GM12801 (cell line): Measurements from ENCODE around the gene SF3B1.

Experiments
- CTCF ChIP-seq: IDR thresholded peaks from one replicate; pipeline ENCODE4 v1.5.1; 2011; ENCODE audit warnings: control low read depth; ENCODE audit not compliant: insufficient read length; ENCODE audit errors: extremely low read depth

The SF3B1 gene

DNA sequence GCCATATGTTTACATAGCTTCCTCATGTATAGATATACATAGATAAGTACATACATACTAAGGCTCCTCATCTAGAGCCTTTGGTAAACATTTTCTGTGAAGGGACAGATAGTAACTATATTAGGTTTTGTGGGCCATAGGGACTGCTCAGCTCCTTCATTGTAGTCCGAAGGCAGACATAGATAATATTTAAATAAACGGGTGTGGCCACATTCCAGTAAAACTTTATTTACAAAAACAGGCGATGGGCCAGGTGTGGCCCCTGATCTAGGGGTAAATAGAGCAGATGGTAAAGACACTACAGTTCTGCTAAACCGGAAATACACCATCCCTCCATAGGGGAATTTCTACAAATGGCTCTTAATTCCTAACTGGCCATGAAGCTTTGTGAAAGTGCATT lies 25.8 kb upstream of the SF3B1 start:
- no peak for TF ChIP-seq CTCF

GRCh38 chr2:197455428-197455827 lies 20.6 kb upstream of the SF3B1 start:
- TF ChIP-seq CTCF: no peak

DNA sequence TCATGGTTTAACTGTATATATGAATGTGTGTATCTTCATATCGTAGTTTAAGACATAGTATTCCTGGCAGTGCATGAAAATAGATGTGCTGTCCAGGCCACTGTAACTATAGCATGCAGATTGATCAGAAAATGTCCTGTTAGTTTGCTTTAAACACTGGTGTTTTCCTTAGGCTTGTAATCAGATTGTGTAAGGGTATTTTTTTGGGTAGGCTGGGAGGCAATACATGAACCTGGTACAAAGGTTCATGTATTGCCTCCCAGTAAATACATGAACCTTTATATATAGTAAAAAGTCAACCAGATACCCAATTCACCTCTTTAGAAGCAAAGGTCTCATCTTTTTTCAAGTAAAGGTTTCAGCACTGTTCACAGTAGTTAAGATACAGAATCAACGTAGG lies 20.1 kb upstream of the SF3B1 start:
- TF ChIP-seq CTCF: no peak

DNA sequence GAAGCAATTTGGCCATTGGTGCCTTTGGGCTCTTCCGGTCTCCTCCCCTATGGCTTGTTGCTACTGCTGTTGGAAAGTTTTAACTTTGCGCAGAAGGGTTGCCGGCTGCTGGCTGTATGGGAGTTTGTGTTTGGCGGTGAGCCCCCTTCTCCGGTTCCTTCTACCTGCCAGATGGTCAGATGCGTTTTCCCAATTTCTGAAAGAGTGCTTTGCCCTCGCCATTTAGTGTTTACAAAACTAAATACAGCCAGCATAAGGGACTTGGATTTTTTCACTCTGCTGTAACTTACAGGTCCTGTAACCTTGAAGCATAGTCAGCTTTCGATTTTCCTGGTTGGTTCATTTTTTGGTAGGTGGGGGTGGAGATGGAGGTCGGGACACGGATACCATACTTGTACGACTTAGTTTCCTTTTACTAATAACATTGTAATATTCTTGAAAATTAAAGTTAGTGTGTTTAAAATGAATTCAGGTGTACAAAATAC lies 19.1 kb upstream of the SF3B1 start:
- TF ChIP-seq CTCF: no peak

DNA sequence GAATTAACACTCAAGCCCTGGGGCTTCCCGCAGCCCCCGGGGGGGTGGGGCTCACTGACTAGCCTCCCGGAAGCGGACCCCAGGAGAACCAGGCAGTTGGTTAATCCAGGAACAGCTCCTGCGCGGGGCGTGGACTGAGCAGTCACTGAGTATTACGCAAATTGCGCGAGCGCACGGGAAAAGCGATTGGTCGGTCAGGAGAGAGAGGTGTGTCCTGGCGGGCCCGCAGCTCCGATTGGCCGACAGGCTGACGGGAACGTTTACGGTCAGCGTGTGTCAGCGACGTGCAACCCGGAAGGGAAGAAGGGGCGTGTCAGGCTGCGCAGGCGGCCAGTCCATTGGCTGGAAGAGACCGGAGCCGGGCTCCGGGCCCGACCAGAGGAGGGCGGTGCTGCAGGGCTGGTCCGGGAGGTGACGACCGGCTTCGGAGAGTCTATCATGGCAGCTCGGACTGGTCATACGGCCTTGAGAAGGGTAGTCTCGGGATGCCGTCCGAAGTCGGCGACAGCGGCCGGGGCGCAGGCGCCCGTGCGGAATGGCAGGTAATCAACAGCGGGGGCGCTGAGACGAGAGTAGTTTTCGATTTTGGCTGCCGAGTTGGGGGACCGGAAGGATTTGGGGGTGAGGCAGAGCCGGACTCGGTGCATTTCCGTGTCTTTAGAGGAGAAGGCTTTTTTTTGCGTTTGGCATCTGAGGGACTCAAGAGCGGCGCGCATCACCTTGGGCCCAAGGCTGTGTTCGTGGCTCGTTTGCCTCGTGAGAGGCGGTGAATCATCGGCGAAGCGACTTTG lies 18.5 kb upstream of the SF3B1 start, which contains the start of gene COQ10B:
COQ10B (plus strand) TSS at position 430 of the 791 bp plus-strand sequence; CDS start at position 439, 9 bp downstream.
- no peak for TF ChIP-seq CTCF

DNA sequence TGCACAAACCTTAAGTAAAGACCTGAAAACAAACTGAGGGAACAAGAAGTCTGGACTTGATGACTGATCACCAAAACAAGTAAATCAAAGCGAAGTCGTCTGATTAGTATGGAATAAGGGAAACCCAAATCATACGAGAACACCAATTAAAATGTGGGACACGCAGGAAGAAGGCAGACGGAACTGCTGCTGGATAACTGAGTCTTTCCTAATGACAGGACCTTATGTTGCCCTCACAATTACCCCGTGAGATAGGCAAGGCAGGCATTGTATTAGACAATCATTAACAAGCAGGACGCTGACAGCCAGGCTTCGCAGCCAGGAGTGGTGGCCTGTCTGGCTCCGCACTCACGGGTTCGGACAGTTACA lies 17.9 kb upstream of the SF3B1 start:
- TF ChIP-seq CTCF: no peak

DNA sequence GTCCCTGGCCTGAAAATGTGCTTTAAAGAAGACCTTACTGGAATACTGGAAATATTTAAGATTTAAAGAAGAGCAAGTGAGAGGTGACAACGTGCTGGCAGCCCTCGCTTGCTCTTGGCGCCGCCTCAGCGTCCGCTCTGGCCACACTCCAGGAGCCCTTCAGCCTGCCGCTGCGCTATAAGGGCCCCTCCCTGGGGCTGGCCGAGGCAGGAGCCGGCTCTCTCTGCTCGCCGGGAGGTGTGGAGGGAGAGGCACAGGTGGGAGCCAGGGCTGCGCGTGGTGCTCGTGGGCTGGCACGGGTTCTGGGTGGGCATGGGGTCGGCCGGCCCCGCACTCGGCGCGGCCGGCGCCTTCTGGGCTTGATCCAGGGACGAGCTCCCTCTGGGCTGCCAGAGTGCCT lies 15.6 kb upstream of the SF3B1 start:
- TF ChIP-seq CTCF: no peak
